ENCODE measurements around the gene LDB1.

LDB1 gene

GRCh38 chr10:102134416-102134815 lies 14.2 kb upstream of the LDB1 start:
- Histone ChIP-seq H3K27ac (ENCODE audit: low read depth, low read length) (no peak overlapping the region), H3K36me3 (ENCODE audit: control insufficient read depth, insufficient read depth, low read length) (peaks cover 29% of the 10 kb centered on the region), H3K9ac (ENCODE audit: low read depth, low read length) (peak overlapping the region; percentile 97)

GRCh38 chr10:102133373-102134195 lies 13.4 kb upstream of the LDB1 start:
- peak overlapping the region; percentile 97 for H3K9ac ChIP-seq (ENCODE audit: low read depth, low read length)
- no peaks in the 10 kb centered on the region for H3K9me3 ChIP-seq (ENCODE audit: control insufficient read depth, insufficient read depth, low read length)
- H3K36me3 ChIP-seq (ENCODE audit: control insufficient read depth, insufficient read depth, low read length), result peaks cover 21% of the 10 kb centered on the region
- peak overlapping the region; percentile 94 for H3K27ac ChIP-seq (ENCODE audit: low read depth, low read length)
- H3K4me3 ChIP-seq (ENCODE audit: low read depth, low read length), result peak overlapping the region; percentile 90
- H3K4me1 ChIP-seq (ENCODE audit: control insufficient read depth, insufficient read depth, low read length), result peaks cover 16% of the 10 kb centered on the region
- H3K27me3 ChIP-seq (ENCODE audit: control insufficient read depth, insufficient read depth, low read length), result no peaks in the 10 kb centered on the region

More at GRCh38 chr10:102134416-102134815, 14.2 kb upstream of the LDB1 start:
- H3K9me3 ChIP-seq (ENCODE audit: control insufficient read depth, insufficient read depth, low read length), result no peaks in the 10 kb centered on the region
- no peaks in the 10 kb centered on the region for H3K27me3 ChIP-seq (ENCODE audit: control insufficient read depth, insufficient read depth, low read length)
- H3K4me1 ChIP-seq (ENCODE audit: control insufficient read depth, insufficient read depth, low read length), result peaks cover 16% of the 10 kb centered on the region
- H3K4me3 ChIP-seq (ENCODE audit: low read depth, low read length), result peak overlapping the region; percentile 90

GRCh38 chr10:102132563-102133372 lies 12.6 kb upstream of the LDB1 start, which contains the start of gene PPRC1:
TSS of gene PPRC1 (plus strand) at chr10:102133040. CDS start at chr10:102133069, 29 bp downstream.
- H3K9me3 ChIP-seq (ENCODE audit: control insufficient read depth, insufficient read depth, low read length), result no peaks in the 10 kb centered on the region
- H3K36me3 ChIP-seq (ENCODE audit: control insufficient read depth, insufficient read depth, low read length), result peaks cover 13% of the 10 kb centered on the region
- H3K9ac ChIP-seq (ENCODE audit: low read depth, low read length), result peak within 1 kb of the TSS; percentile 97
- peaks cover 16% of the 10 kb centered on the region for H3K4me1 ChIP-seq (ENCODE audit: control insufficient read depth, insufficient read depth, low read length)
- peak within 1 kb of the TSS; percentile 90 for H3K4me3 ChIP-seq (ENCODE audit: low read depth, low read length)
- no peaks in the 10 kb centered on the region for H3K27me3 ChIP-seq (ENCODE audit: control insufficient read depth, insufficient read depth, low read length)
- peak within 1 kb of the TSS; percentile 94 for H3K27ac ChIP-seq (ENCODE audit: low read depth, low read length)

- Histone ChIP-seq H3K36me3 (ENCODE audit: control insufficient read depth, insufficient read depth, low read length) (peaks cover 7% of the 10 kb centered on the region), H3K4me3 (ENCODE audit: low read depth, low read length) (peak overlapping the region; percentile 90), H3K27me3 (ENCODE audit: control insufficient read depth, insufficient read depth, low read length) (no peaks in the 10 kb centered on the region), H3K27ac (ENCODE audit: low read depth, low read length) (peak overlapping the region; percentile 47), H3K9me3 (ENCODE audit: control insufficient read depth, insufficient read depth, low read length) (no peaks in the 10 kb centered on the region), H3K9ac (ENCODE audit: low read depth, low read length) (no peak overlapping the region), H3K4me1 (ENCODE audit: control insufficient read depth, insufficient read depth, low read length) (peaks cover 16% of the 10 kb centered on the region)
These were observed 12.0 kb upstream of the LDB1 start for GRCh38 chr10:102132193-102132562.

- peak overlapping the region; percentile 47 for H3K27ac ChIP-seq (ENCODE audit: low read depth, low read length)
- H3K9ac ChIP-seq (ENCODE audit: low read depth, low read length), result no peak overlapping the region
- no peaks in the 10 kb centered on the region for H3K9me3 ChIP-seq (ENCODE audit: control insufficient read depth, insufficient read depth, low read length)
- H3K4me1 ChIP-seq (ENCODE audit: control insufficient read depth, insufficient read depth, low read length), result peaks cover 16% of the 10 kb centered on the region
- H3K27me3 ChIP-seq (ENCODE audit: control insufficient read depth, insufficient read depth, low read length), result no peaks in the 10 kb centered on the region
- H3K36me3 ChIP-seq (ENCODE audit: control insufficient read depth, insufficient read depth, low read length), result peaks cover 7% of the 10 kb centered on the region
- H3K4me3 ChIP-seq (ENCODE audit: low read depth, low read length), result no peak overlapping the region
These were observed 11.4 kb upstream of the LDB1 start for GRCh38 chr10:102131286-102132170.

- Histone ChIP-seq H3K9ac (ENCODE audit: low read depth, low read length) (no peak overlapping the region), H3K27me3 (ENCODE audit: control insufficient read depth, insufficient read depth, low read length) (no peaks in the 10 kb centered on the region), H3K27ac (ENCODE audit: low read depth, low read length) (no peak overlapping the region), H3K36me3 (ENCODE audit: control insufficient read depth, insufficient read depth, low read length) (no peaks in the 10 kb centered on the region), H3K4me1 (ENCODE audit: control insufficient read depth, insufficient read depth, low read length) (peaks cover 26% of the 10 kb centered on the region), H3K4me3 (ENCODE audit: low read depth, low read length) (no peak overlapping the region), H3K9me3 (ENCODE audit: control insufficient read depth, insufficient read depth, low read length) (no peaks in the 10 kb centered on the region)
These were observed 3.1 kb upstream of the LDB1 start for GRCh38 chr10:102123223-102123622.

GRCh38 chr10:102122450-102122849 lies 2.3 kb upstream of the LDB1 start:
- Histone ChIP-seq H3K27ac (ENCODE audit: low read depth, low read length) (peak overlapping the region; percentile 88), H3K4me3 (ENCODE audit: low read depth, low read length) (peak overlapping the region; percentile 81), H3K9ac (ENCODE audit: low read depth, low read length) (0 out of 2 replicates have a peak overlapping the region, but pooled peaks have one; percentile 28), H3K27me3 (ENCODE audit: control insufficient read depth, insufficient read depth, low read length) (no peaks in the 10 kb centered on the region), H3K9me3 (ENCODE audit: control insufficient read depth, insufficient read depth, low read length) (no peaks in the 10 kb centered on the region), H3K4me1 (ENCODE audit: control insufficient read depth, insufficient read depth, low read length) (peaks cover 34% of the 10 kb centered on the region), H3K36me3 (ENCODE audit: control insufficient read depth, insufficient read depth, low read length) (no peaks in the 10 kb centered on the region)

GRCh38 chr10:102121739-102122372 lies 1.7 kb upstream of the LDB1 start:
- Histone ChIP-seq H3K4me1 (ENCODE audit: control insufficient read depth, insufficient read depth, low read length) (peaks cover 40% of the 10 kb centered on the region), H3K4me3 (ENCODE audit: low read depth, low read length) (peak overlapping the region; percentile 81), H3K27me3 (ENCODE audit: control insufficient read depth, insufficient read depth, low read length) (no peaks in the 10 kb centered on the region), H3K9ac (ENCODE audit: low read depth, low read length) (peak overlapping the region; percentile 31), H3K36me3 (ENCODE audit: control insufficient read depth, insufficient read depth, low read length) (no peaks in the 10 kb centered on the region), H3K27ac (ENCODE audit: low read depth, low read length) (peak overlapping the region; percentile 88), H3K9me3 (ENCODE audit: control insufficient read depth, insufficient read depth, low read length) (no peaks in the 10 kb centered on the region)

- Histone ChIP-seq H3K27ac (ENCODE audit: low read depth, low read length) (peak overlapping the region; percentile 88), H3K9ac (ENCODE audit: low read depth, low read length) (peak overlapping the region; percentile 74), H3K4me3 (ENCODE audit: low read depth, low read length) (peak overlapping the region; percentile 81), H3K4me1 (ENCODE audit: control insufficient read depth, insufficient read depth, low read length) (peaks cover 46% of the 10 kb centered on the region), H3K27me3 (ENCODE audit: control insufficient read depth, insufficient read depth, low read length) (no peaks in the 10 kb centered on the region), H3K9me3 (ENCODE audit: control insufficient read depth, insufficient read depth, low read length) (no peaks in the 10 kb centered on the region), H3K36me3 (ENCODE audit: control insufficient read depth, insufficient read depth, low read length) (no peaks in the 10 kb centered on the region)
These were observed 997 bp upstream of the LDB1 start for GRCh38 chr10:102120991-102121738.

Measured in HUES48 (cell line).